Panc1 (cell line): ENCODE data around the gene FAM81B. TPM values are rescaled to one million over a fixed set of nuclear protein-coding genes. Genes with fewer than 3 reads are reported as not detected.

Experiments used
- ATAC-seq: fragments of 200-7000 bp; cut with Tn5 transposase; 2 replicates; pipeline ENCODE4 v1.9.1; 2020; ENCODE audit warnings: mild to moderate bottlenecking, moderate library complexity
- BruUV-seq: library from RNA; stranded (reverse); fragments of 400-500 nt; replicated peaks from 2 replicates; lab custom pipeline; 2021; lab: Mats Ljungman, UMichigan
- CTCF ChIA-PET: fragments of 300-600 bp; sonication (Branson Sonifier 250); formaldehyde crosslinking; loops from one replicate; lab custom pipeline; 2022; ENCODE audit warnings: antibody characterized with exemption; lab: Charles Lee
- POLR2A ChIA-PET: fragments of 300-600 bp; sonication (Branson Sonifier 250); formaldehyde crosslinking; loops from one replicate; lab custom pipeline; 2022; ENCODE audit warnings: antibody characterized with exemption; lab: Charles Lee
- DNase-seq: peaks from one replicate; pipeline ENCODE4 v3.0.0-alpha.2; 2010; ENCODE audit warnings: low read depth, low spot score
- H3K27ac ChIP-seq: 2 replicates; pipeline ENCODE4 v1.5.1; 2011; ENCODE audit warnings: mild to moderate bottlenecking, low read length, inconsistent platforms
- H3K27me3 ChIP-seq: fragments of 200-500 bp; sonication (Bioruptor generic); 2 replicates; pipeline ENCODE4 v1.6.0; 2014; ENCODE audit warnings: low read length, inconsistent platforms; ENCODE audit not compliant: control insufficient read depth, insufficient read depth
- H3K36me3 ChIP-seq: fragments of 200-500 bp; sonication (Bioruptor generic); 2 replicates; pipeline ENCODE4 v1.5.1; 2014; ENCODE audit warnings: inconsistent platforms, mild to moderate bottlenecking, low read length, moderate library complexity; ENCODE audit not compliant: control insufficient read depth, insufficient read depth
- H3K4me1 ChIP-seq: 2 replicates; pipeline ENCODE4 v1.5.1; 2011; ENCODE audit warnings: inconsistent platforms, mild to moderate bottlenecking, low read length, moderate library complexity; ENCODE audit not compliant: control insufficient read depth, insufficient read depth
- H3K4me3 ChIP-seq, 2 experiments: 2 replicates each; pipeline ENCODE4 v1.5.1; 2011 to 2012; ENCODE audit warnings: low read depth in 2 of 2, low read length in 2 of 2, mild to moderate bottlenecking in 2 of 2, inconsistent platforms in 1 of 2, moderate library complexity in 1 of 2
- H3K9me3 ChIP-seq: fragments of 200-500 bp; sonication (Bioruptor generic); 2 replicates; pipeline ENCODE4 v1.5.1; 2014; ENCODE audit warnings: low read depth, mild to moderate bottlenecking, inconsistent platforms, low read length, moderate library complexity; ENCODE audit not compliant: control insufficient read depth, insufficient read depth
- POLR2AphosphoS5 ChIP-seq: IDR thresholded peaks from 2 replicates; pipeline ENCODE4 v1.6.1; 2012; ENCODE audit warnings: mild to moderate bottlenecking, low read depth, low read length, moderate library complexity
- SIN3A ChIP-seq: IDR thresholded peaks from 2 replicates; pipeline ENCODE4 v1.6.1; 2012; ENCODE audit warnings: low read depth, mild to moderate bottlenecking, low read length, moderate library complexity, borderline replicate concordance; ENCODE audit not compliant: insufficient read depth
- TCF7L2 ChIP-seq: IDR thresholded peaks from 2 replicates; pipeline ENCODE4 v1.6.1; 2011; ENCODE audit warnings: mild to moderate bottlenecking, low read depth, low read length, inconsistent platforms
- in situ Hi-C: cut with HindIII; loops from 2 replicates; pipeline ENCODE4 v1.10.0; 2016; ENCODE audit warnings: low sequenced_read_pairs, low pct_unique_long_range_greater_than_20kb
- intact Hi-C: fragments of 100-400 bp; cut with micrococcal nuclease; formaldehyde crosslinking; loops from one replicate; pipeline ENCODE4 v1.10.0; 2022; ENCODE audit not compliant: unreplicated experiment
- total RNA-seq: library from RNA; stranded (reverse); gene quantifications from one replicate; pipeline ENCODE4 v1.2.1, GENCODE V29; 2021; ENCODE audit not compliant: unreplicated experiment
- TF ChIP-seq, protein P1 (sequence below), 2 experiments: IDR thresholded peaks; 2 replicates each; pipeline ENCODE4 v1.6.1; 2011 to 2012; ENCODE audit warnings: low read depth in 2 of 2, control low read depth in 1 of 2, low read length in 1 of 2, mild to moderate bottlenecking in 1 of 2, moderate library complexity in 1 of 2; ENCODE audit not compliant: insufficient read depth in 1 of 2
- TF ChIP-seq, protein P2 (sequence below): fragments of 450-650 bp; IDR thresholded peaks from 2 replicates; pipeline ENCODE4 v1.5.1; 2017; ENCODE audit warnings: mild to moderate bottlenecking

FAM81B gene
- total RNA-seq, 1 experiment from 2014 or later = not detected

DNA sequence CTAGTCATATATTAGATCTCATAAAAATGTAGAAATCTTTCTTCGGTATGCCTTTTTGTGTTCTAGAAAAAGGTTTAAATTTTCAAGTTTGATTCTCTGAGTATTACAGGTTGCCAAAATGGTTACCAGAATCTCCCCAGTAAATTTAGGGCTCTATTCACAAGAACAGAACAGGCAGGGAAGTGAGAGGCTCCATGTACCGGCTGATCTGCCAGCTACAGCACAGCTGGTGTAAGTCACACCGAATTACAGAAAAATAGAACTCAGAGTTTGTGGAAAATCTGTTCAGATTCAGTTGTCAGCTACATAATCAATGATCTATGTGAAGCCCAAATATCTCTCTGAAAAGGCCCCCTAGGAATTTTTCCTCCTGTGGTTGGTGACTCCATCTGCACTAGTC lies 10.5 kb downstream of the FAM81B start:
- intact Hi-C loops = no loop called here
- ChIA-PET CTCF (no interaction called here), POLR2A (no interaction called here)
- BruUV-seq = no TSS peak
- H3K27me3 ChIP-seq = peaks cover 2% of the 10 kb centered on the region
- no peak for DNase-seq
- no peak overlapping the region for H3K4me3 ChIP-seq
- H3K36me3 ChIP-seq = no peaks in the 10 kb centered on the region
- in situ Hi-C loops = no loop called here
- no peaks in the 10 kb centered on the region for H3K4me1 ChIP-seq
- H3K27ac ChIP-seq = no peak overlapping the region
- H3K9me3 ChIP-seq = no peaks in the 10 kb centered on the region
- no peak for TF ChIP-seq POLR2AphosphoS5
- no peak for TF ChIP-seq TCF7L2
- TF ChIP-seq, protein P1, sequence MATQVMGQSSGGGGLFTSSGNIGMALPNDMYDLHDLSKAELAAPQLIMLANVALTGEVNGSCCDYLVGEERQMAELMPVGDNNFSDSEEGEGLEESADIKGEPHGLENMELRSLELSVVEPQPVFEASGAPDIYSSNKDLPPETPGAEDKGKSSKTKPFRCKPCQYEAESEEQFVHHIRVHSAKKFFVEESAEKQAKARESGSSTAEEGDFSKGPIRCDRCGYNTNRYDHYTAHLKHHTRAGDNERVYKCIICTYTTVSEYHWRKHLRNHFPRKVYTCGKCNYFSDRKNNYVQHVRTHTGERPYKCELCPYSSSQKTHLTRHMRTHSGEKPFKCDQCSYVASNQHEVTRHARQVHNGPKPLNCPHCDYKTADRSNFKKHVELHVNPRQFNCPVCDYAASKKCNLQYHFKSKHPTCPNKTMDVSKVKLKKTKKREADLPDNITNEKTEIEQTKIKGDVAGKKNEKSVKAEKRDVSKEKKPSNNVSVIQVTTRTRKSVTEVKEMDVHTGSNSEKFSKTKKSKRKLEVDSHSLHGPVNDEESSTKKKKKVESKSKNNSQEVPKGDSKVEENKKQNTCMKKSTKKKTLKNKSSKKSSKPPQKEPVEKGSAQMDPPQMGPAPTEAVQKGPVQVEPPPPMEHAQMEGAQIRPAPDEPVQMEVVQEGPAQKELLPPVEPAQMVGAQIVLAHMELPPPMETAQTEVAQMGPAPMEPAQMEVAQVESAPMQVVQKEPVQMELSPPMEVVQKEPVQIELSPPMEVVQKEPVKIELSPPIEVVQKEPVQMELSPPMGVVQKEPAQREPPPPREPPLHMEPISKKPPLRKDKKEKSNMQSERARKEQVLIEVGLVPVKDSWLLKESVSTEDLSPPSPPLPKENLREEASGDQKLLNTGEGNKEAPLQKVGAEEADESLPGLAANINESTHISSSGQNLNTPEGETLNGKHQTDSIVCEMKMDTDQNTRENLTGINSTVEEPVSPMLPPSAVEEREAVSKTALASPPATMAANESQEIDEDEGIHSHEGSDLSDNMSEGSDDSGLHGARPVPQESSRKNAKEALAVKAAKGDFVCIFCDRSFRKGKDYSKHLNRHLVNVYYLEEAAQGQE (IDR thresholded peaks at IDR 0.05; ENCODE audit: insufficient read depth in 1 of 2, low read depth in 2 of 2, low read length in 1 of 2) = no peak
- TF ChIP-seq, protein P2, sequence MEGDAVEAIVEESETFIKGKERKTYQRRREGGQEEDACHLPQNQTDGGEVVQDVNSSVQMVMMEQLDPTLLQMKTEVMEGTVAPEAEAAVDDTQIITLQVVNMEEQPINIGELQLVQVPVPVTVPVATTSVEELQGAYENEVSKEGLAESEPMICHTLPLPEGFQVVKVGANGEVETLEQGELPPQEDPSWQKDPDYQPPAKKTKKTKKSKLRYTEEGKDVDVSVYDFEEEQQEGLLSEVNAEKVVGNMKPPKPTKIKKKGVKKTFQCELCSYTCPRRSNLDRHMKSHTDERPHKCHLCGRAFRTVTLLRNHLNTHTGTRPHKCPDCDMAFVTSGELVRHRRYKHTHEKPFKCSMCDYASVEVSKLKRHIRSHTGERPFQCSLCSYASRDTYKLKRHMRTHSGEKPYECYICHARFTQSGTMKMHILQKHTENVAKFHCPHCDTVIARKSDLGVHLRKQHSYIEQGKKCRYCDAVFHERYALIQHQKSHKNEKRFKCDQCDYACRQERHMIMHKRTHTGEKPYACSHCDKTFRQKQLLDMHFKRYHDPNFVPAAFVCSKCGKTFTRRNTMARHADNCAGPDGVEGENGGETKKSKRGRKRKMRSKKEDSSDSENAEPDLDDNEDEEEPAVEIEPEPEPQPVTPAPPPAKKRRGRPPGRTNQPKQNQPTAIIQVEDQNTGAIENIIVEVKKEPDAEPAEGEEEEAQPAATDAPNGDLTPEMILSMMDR = no peak
- TF ChIP-seq SIN3A = no peak
- ATAC-seq = no peak

DNA sequence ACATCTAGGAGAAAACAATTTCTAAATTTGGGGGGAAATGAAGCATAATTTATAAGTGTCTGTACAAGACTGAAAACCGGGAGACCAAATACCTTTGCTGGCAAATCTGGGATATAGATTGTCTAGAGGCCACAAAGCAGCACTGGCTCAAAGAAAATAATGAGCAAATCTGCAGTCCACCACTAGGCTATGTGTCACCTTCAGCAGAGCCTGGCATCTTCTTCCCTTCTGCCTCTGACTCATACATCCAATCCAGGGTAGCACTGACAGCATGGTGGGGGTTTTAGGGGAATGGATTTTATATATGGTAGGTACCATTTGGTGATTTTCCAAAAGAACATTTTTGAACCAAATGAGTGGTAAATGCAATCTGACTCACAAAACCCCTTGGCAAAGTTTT lies 12.8 kb downstream of the FAM81B start:
- no TSS peak for BruUV-seq
- Histone ChIP-seq H3K4me1 (no peaks in the 10 kb centered on the region), H3K9me3 (no peaks in the 10 kb centered on the region), H3K27ac (no peak overlapping the region), H3K4me3 (no peak overlapping the region), H3K36me3 (no peaks in the 10 kb centered on the region), H3K27me3 (no peaks in the 10 kb centered on the region; the same call in none of the 2 replicates)
- intact Hi-C loops (no loop called here), in situ Hi-C loops (no loop called here)
- POLR2A ChIA-PET = no interaction called here
- TF ChIP-seq TCF7L2 = no peak
- TF ChIP-seq, protein P2 = no peak
- TF ChIP-seq, protein P1 (IDR thresholded peaks at IDR 0.05; ENCODE audit: insufficient read depth in 1 of 2, low read depth in 2 of 2, low read length in 1 of 2) = no peak
- no peak for TF ChIP-seq POLR2AphosphoS5
- no peak for TF ChIP-seq SIN3A
- DNase-seq (no peak), ATAC-seq (no peak)
- CTCF ChIA-PET = no interaction called here
